ENCODE results near the gene TENT5C.

TENT5C gene

GRCh38 chr1:117628343-117628742 lies 22.5 kb downstream of the TENT5C start:
- no peaks in the 10 kb centered on the region for H3K9me3 ChIP-seq
- TF ChIP-seq CTCF (IDR thresholded peaks at IDR 0.05) = no peak
- DNase-seq = no peak
- H3K4me3 ChIP-seq = no peak overlapping the region
- peaks cover 0 to 41% (median 19%) of the 10 kb centered on the region in 4 donors for H3K4me1 ChIP-seq
- no peak overlapping the region for H3K27ac ChIP-seq
- no peaks in the 10 kb centered on the region for H3K27me3 ChIP-seq
- H3K36me3 ChIP-seq = peaks cover 6 to 11% (median 8%) of the 10 kb centered on the region in 3 donors
- intact Hi-C loops (cut with DNase I; ENCODE audit: low total_unique reads) = no loop called here

GRCh38 chr1:117629625-117630422 lies 24.0 kb downstream of the TENT5C start:
- Histone ChIP-seq H3K27ac (no peak overlapping the region), H3K4me1 (peaks cover 0 to 50% (median 22%) of the 10 kb centered on the region in 4 donors), H3K4me3 (no peak overlapping the region), H3K27me3 (no peaks in the 10 kb centered on the region), H3K36me3 (no peaks in the 10 kb centered on the region), H3K9me3 (no peaks in the 10 kb centered on the region)
- intact Hi-C loops (cut with DNase I; ENCODE audit: low total_unique reads) = no loop called here
- no peak for TF ChIP-seq CTCF (IDR thresholded peaks at IDR 0.05)
- DNase-seq = no peak

GRCh38 chr1:117630423-117630998 lies 24.7 kb downstream of the TENT5C start:
- H3K27ac ChIP-seq = no peak overlapping the region
- intact Hi-C loops (cut with DNase I; ENCODE audit: low total_unique reads) = no loop called here
- H3K4me1 ChIP-seq = peaks cover 0 to 50% (median 22%) of the 10 kb centered on the region in 4 donors
- DNase-seq = no peak
- no peaks in the 10 kb centered on the region for H3K36me3 ChIP-seq
- H3K9me3 ChIP-seq = no peaks in the 10 kb centered on the region
- no peak overlapping the region for H3K4me3 ChIP-seq
- no peak for TF ChIP-seq CTCF (IDR thresholded peaks at IDR 0.05)
- H3K27me3 ChIP-seq = no peaks in the 10 kb centered on the region

- no peak for TF ChIP-seq CTCF (IDR thresholded peaks at IDR 0.05)
- Histone ChIP-seq H3K4me3 (no peak overlapping the region), H3K36me3 (no peaks in the 10 kb centered on the region), H3K9me3 (no peaks in the 10 kb centered on the region), H3K27ac (no peak overlapping the region), H3K4me1 (peaks cover 0 to 50% (median 22%) of the 10 kb centered on the region in 4 donors), H3K27me3 (no peaks in the 10 kb centered on the region)
- DNase-seq = no peak
- intact Hi-C loops (cut with DNase I; ENCODE audit: low total_unique reads) = no loop called here
These were observed 25.7 kb downstream of the TENT5C start for GRCh38 chr1:117631359-117632160.

- Histone ChIP-seq H3K9me3 (no peaks in the 10 kb centered on the region), H3K27me3 (no peaks in the 10 kb centered on the region), H3K36me3 (no peaks in the 10 kb centered on the region), H3K27ac (no peak overlapping the region), H3K4me3 (no peak overlapping the region), H3K4me1 (peaks cover 0 to 44% (median 20%) of the 10 kb centered on the region in 4 donors)
- DNase-seq = no peak
- intact Hi-C loops (cut with DNase I; ENCODE audit: low total_unique reads) = no loop called here
- TF ChIP-seq CTCF (IDR thresholded peaks at IDR 0.05) = no peak
These were observed 26.6 kb downstream of the TENT5C start for GRCh38 chr1:117632269-117633067.

Measured in tibial artery (tissue), 4 donors.